Panc1 (cell line): ENCODE results near the gene GPATCH2L. TPM values are rescaled to one million over a fixed set of nuclear protein-coding genes. Genes with fewer than 3 reads are reported as not detected.

ENCODE experiments used
- ATAC-seq: fragments of 200-7000 bp; cut with Tn5 transposase; 2 replicates; pipeline ENCODE4 v1.9.1; 2020; ENCODE audit warnings: mild to moderate bottlenecking, moderate library complexity
- BruUV-seq: library from RNA; stranded (reverse); fragments of 400-500 nt; replicated peaks from 2 replicates; lab custom pipeline; 2021; lab: Mats Ljungman, UMichigan
- CTCF ChIA-PET: fragments of 300-600 bp; sonication (Branson Sonifier 250); formaldehyde crosslinking; loops from one replicate; lab custom pipeline; 2022; ENCODE audit warnings: antibody characterized with exemption; lab: Charles Lee
- POLR2A ChIA-PET: fragments of 300-600 bp; sonication (Branson Sonifier 250); formaldehyde crosslinking; loops from one replicate; lab custom pipeline; 2022; ENCODE audit warnings: antibody characterized with exemption; lab: Charles Lee
- DNase-seq: peaks from one replicate; pipeline ENCODE4 v3.0.0-alpha.2; 2010; ENCODE audit warnings: low read depth, low spot score
- H3K27ac ChIP-seq: 2 replicates; pipeline ENCODE4 v1.5.1; 2011; ENCODE audit warnings: mild to moderate bottlenecking, low read length, inconsistent platforms
- H3K27me3 ChIP-seq: fragments of 200-500 bp; sonication (Bioruptor generic); 2 replicates; pipeline ENCODE4 v1.6.0; 2014; ENCODE audit warnings: low read length, inconsistent platforms; ENCODE audit not compliant: control insufficient read depth, insufficient read depth
- H3K36me3 ChIP-seq: fragments of 200-500 bp; sonication (Bioruptor generic); 2 replicates; pipeline ENCODE4 v1.5.1; 2014; ENCODE audit warnings: inconsistent platforms, mild to moderate bottlenecking, low read length, moderate library complexity; ENCODE audit not compliant: control insufficient read depth, insufficient read depth
- H3K4me1 ChIP-seq: 2 replicates; pipeline ENCODE4 v1.5.1; 2011; ENCODE audit warnings: inconsistent platforms, mild to moderate bottlenecking, low read length, moderate library complexity; ENCODE audit not compliant: control insufficient read depth, insufficient read depth
- H3K4me3 ChIP-seq, 2 experiments: 2 replicates each; pipeline ENCODE4 v1.5.1; 2011 to 2012; ENCODE audit warnings: low read depth in 2 of 2, low read length in 2 of 2, mild to moderate bottlenecking in 2 of 2, inconsistent platforms in 1 of 2, moderate library complexity in 1 of 2
- H3K9me3 ChIP-seq: fragments of 200-500 bp; sonication (Bioruptor generic); 2 replicates; pipeline ENCODE4 v1.5.1; 2014; ENCODE audit warnings: low read depth, mild to moderate bottlenecking, inconsistent platforms, low read length, moderate library complexity; ENCODE audit not compliant: control insufficient read depth, insufficient read depth
- POLR2AphosphoS5 ChIP-seq: IDR thresholded peaks from 2 replicates; pipeline ENCODE4 v1.6.1; 2012; ENCODE audit warnings: mild to moderate bottlenecking, low read depth, low read length, moderate library complexity
- SIN3A ChIP-seq: IDR thresholded peaks from 2 replicates; pipeline ENCODE4 v1.6.1; 2012; ENCODE audit warnings: low read depth, mild to moderate bottlenecking, low read length, moderate library complexity, borderline replicate concordance; ENCODE audit not compliant: insufficient read depth
- TCF7L2 ChIP-seq: IDR thresholded peaks from 2 replicates; pipeline ENCODE4 v1.6.1; 2011; ENCODE audit warnings: mild to moderate bottlenecking, low read depth, low read length, inconsistent platforms
- in situ Hi-C: cut with HindIII; loops from 2 replicates; pipeline ENCODE4 v1.10.0; 2016; ENCODE audit warnings: low sequenced_read_pairs, low pct_unique_long_range_greater_than_20kb
- intact Hi-C: fragments of 100-400 bp; cut with micrococcal nuclease; formaldehyde crosslinking; loops from one replicate; pipeline ENCODE4 v1.10.0; 2022; ENCODE audit not compliant: unreplicated experiment
- total RNA-seq: library from RNA; stranded (reverse); gene quantifications from one replicate; pipeline ENCODE4 v1.2.1, GENCODE V29; 2021; ENCODE audit not compliant: unreplicated experiment
- TF ChIP-seq, protein P1 (sequence below): fragments of 450-650 bp; IDR thresholded peaks from 2 replicates; pipeline ENCODE4 v1.5.1; 2017; ENCODE audit warnings: mild to moderate bottlenecking
- TF ChIP-seq, protein P2 (sequence below), 2 experiments: IDR thresholded peaks; 2 replicates each; pipeline ENCODE4 v1.6.1; 2011 to 2012; ENCODE audit warnings: low read depth in 2 of 2, control low read depth in 1 of 2, low read length in 1 of 2, mild to moderate bottlenecking in 1 of 2, moderate library complexity in 1 of 2; ENCODE audit not compliant: insufficient read depth in 1 of 2

GPATCH2L gene
- total RNA-seq, 1 experiment from 2014 or later = 35.0 TPM

DNA sequence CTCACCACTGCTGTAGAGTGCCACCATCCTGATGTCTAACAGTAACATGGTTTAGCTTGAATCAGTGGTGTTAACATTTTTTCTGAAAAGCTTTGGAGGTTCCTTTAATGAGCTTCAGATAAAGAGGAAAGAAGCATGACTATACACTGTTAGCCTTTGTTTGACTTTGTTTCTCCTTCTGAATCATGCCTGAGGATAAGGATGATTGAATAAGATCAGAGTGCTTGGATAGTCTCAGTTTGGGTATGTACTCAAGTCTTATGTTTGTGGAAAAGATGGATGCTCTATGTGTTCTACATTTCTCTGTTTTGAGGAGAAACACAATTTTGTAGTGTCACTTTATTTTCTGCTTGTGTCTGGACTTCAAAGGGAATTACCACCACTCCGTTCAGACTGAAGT is 42.0 kb downstream of the GPATCH2L start:
- Histone ChIP-seq H3K27ac (no peak overlapping the region), H3K36me3 (peaks cover 25% of the 10 kb centered on the region), H3K4me3 (no peak overlapping the region), H3K9me3 (no peaks in the 10 kb centered on the region), H3K27me3 (no peaks in the 10 kb centered on the region), H3K4me1 (no peaks in the 10 kb centered on the region)
- ATAC-seq (no peak), DNase-seq (no peak)
- BruUV-seq = no TSS peak
- in situ Hi-C loops = no loop called here
- TF ChIP-seq TCF7L2 = no peak
- TF ChIP-seq, protein P1, sequence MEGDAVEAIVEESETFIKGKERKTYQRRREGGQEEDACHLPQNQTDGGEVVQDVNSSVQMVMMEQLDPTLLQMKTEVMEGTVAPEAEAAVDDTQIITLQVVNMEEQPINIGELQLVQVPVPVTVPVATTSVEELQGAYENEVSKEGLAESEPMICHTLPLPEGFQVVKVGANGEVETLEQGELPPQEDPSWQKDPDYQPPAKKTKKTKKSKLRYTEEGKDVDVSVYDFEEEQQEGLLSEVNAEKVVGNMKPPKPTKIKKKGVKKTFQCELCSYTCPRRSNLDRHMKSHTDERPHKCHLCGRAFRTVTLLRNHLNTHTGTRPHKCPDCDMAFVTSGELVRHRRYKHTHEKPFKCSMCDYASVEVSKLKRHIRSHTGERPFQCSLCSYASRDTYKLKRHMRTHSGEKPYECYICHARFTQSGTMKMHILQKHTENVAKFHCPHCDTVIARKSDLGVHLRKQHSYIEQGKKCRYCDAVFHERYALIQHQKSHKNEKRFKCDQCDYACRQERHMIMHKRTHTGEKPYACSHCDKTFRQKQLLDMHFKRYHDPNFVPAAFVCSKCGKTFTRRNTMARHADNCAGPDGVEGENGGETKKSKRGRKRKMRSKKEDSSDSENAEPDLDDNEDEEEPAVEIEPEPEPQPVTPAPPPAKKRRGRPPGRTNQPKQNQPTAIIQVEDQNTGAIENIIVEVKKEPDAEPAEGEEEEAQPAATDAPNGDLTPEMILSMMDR = no peak
- TF ChIP-seq, protein P2, sequence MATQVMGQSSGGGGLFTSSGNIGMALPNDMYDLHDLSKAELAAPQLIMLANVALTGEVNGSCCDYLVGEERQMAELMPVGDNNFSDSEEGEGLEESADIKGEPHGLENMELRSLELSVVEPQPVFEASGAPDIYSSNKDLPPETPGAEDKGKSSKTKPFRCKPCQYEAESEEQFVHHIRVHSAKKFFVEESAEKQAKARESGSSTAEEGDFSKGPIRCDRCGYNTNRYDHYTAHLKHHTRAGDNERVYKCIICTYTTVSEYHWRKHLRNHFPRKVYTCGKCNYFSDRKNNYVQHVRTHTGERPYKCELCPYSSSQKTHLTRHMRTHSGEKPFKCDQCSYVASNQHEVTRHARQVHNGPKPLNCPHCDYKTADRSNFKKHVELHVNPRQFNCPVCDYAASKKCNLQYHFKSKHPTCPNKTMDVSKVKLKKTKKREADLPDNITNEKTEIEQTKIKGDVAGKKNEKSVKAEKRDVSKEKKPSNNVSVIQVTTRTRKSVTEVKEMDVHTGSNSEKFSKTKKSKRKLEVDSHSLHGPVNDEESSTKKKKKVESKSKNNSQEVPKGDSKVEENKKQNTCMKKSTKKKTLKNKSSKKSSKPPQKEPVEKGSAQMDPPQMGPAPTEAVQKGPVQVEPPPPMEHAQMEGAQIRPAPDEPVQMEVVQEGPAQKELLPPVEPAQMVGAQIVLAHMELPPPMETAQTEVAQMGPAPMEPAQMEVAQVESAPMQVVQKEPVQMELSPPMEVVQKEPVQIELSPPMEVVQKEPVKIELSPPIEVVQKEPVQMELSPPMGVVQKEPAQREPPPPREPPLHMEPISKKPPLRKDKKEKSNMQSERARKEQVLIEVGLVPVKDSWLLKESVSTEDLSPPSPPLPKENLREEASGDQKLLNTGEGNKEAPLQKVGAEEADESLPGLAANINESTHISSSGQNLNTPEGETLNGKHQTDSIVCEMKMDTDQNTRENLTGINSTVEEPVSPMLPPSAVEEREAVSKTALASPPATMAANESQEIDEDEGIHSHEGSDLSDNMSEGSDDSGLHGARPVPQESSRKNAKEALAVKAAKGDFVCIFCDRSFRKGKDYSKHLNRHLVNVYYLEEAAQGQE (IDR thresholded peaks at IDR 0.05; ENCODE audit: insufficient read depth in 1 of 2, low read depth in 2 of 2, low read length in 1 of 2) = no peak
- no peak for TF ChIP-seq POLR2AphosphoS5
- TF ChIP-seq SIN3A = no peak
- ChIA-PET CTCF (no interaction called here), POLR2A (interaction anchor here (0.7 kb wide), 1 partner anchor 519 kb away, joined by 4 read pairs; no protein-coding TSS in a partner anchor)
- intact Hi-C loops = no loop called here

DNA sequence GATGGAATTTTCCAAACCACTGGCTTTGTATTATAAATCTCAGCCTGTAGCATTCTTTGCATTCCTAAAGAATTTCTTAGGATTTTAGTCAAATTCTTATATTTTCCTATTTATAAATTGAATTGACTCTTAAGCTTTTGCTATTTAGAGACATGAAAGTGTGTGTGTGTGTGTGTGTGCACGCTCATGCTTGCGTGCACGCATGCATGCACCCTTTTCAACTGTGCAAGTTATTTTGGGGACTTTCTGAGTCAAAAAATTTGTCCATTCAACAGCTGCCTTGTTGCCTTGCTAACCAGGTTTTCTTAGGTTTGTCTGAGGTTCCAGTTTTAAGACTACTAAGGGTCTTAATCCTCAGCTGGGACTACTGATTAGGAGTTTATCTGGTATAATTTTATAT is 42.6 kb downstream of the GPATCH2L start:
- peaks cover 25% of the 10 kb centered on the region for H3K36me3 ChIP-seq
- no peaks in the 10 kb centered on the region for H3K9me3 ChIP-seq
- H3K4me3 ChIP-seq = no peak overlapping the region
- TF ChIP-seq POLR2AphosphoS5 (no peak), TCF7L2 (no peak), SIN3A (no peak)
- TF ChIP-seq, protein P2 (IDR thresholded peaks at IDR 0.05; ENCODE audit: insufficient read depth in 1 of 2, low read depth in 2 of 2, low read length in 1 of 2) = no peak
- TF ChIP-seq, protein P1 = no peak
- ATAC-seq = no peak
- H3K4me1 ChIP-seq = no peaks in the 10 kb centered on the region
- intact Hi-C loops = no loop called here
- H3K27ac ChIP-seq = no peak overlapping the region
- in situ Hi-C loops = no loop called here
- BruUV-seq = no TSS peak
- POLR2A ChIA-PET = interaction anchor here (0.7 kb wide), 1 partner anchor 519 kb away, joined by 4 read pairs; no protein-coding TSS in a partner anchor
- H3K27me3 ChIP-seq = no peaks in the 10 kb centered on the region
- no peak for DNase-seq
- CTCF ChIA-PET = no interaction called here
